ENCODE results near the gene MUC22.

Gene MUC22

GRCh38 chr6:31081872-31082271 is 71.6 kb downstream of the MUC22 start:
- ChIA-PET CTCF (no interaction called here), POLR2A (no interaction called here)
- no peak for DNase-seq (ENCODE audit: extremely low spot score)
- no peak for TF ChIP-seq NFRKB (IDR thresholded peaks at IDR 0.05)
- TF ChIP-seq ZNF384 (IDR thresholded peaks at IDR 0.05) = no peak
- no peak for TF ChIP-seq L3MBTL2 (conservative IDR thresholded peaks at IDR 0.05)
- TF ChIP-seq HDGF (IDR thresholded peaks at IDR 0.05; ENCODE audit: borderline replicate concordance) = no peak
- no peak for TF ChIP-seq FOXA1 (IDR thresholded peaks at IDR 0.05)
- no peak for TF ChIP-seq CTBP1 (IDR thresholded peaks at IDR 0.05; ENCODE audit: borderline replicate concordance)
- no peak for TF ChIP-seq TARDBP (IDR thresholded peaks at IDR 0.05)
- no peak for TF ChIP-seq ELF4 (IDR thresholded peaks at IDR 0.05)
- TF ChIP-seq, protein P1, sequence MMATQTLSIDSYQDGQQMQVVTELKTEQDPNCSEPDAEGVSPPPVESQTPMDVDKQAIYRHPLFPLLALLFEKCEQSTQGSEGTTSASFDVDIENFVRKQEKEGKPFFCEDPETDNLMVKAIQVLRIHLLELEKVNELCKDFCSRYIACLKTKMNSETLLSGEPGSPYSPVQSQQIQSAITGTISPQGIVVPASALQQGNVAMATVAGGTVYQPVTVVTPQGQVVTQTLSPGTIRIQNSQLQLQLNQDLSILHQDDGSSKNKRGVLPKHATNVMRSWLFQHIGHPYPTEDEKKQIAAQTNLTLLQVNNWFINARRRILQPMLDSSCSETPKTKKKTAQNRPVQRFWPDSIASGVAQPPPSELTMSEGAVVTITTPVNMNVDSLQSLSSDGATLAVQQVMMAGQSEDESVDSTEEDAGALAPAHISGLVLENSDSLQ (IDR thresholded peaks at IDR 0.05) = no peak

GRCh38 chr6:31083742-31084354 is 73.6 kb downstream of the MUC22 start:
- DNase-seq (ENCODE audit: extremely low spot score) = peak; percentile 55

More at GRCh38 chr6:31083742-31084354, 73.6 kb downstream of the MUC22 start:
- POLR2A ChIA-PET = interaction anchor here (0.8 to 1.1 kb wide), 2 partner anchors 11 to 170 kb away, joined by 3 to 7 read pairs; partner anchors contain the start of gene VARS2
- no peak for TF ChIP-seq ARNT (IDR thresholded peaks at IDR 0.05)
- TF ChIP-seq FOXM1 (IDR thresholded peaks at IDR 0.05; ENCODE audit: borderline replicate concordance) = no peak
- CTCF ChIA-PET = interaction anchor here (0.7 to 1.3 kb wide), 5 partner anchors 19 to 170 kb away, joined by 3 read pairs; partner anchors contain the start of gene VARS2

Measured in HEK293T (cell line).